ENCODE results near the gene VAT1.

DNA sequence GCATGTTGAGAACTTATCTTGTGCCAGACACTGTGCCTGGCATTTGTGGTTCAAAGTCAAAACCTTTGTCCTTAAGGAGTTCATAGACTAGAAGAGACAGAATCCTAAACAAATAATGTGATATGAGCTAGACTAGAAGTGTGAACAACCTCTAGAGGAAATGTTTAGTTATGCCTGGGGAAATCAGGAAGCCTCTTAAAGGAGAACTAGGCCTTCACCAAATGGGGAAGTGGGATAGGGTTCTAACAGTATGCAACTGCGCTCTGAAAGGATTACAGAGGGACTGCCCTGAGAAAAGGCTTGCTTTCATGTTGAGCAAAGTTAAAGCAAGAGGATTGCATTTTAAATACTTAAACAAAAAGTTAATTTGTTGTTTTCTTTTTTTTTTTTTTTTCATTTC, 37.0 kb downstream of the VAT1 start:
- TF ChIP-seq, protein P1, sequence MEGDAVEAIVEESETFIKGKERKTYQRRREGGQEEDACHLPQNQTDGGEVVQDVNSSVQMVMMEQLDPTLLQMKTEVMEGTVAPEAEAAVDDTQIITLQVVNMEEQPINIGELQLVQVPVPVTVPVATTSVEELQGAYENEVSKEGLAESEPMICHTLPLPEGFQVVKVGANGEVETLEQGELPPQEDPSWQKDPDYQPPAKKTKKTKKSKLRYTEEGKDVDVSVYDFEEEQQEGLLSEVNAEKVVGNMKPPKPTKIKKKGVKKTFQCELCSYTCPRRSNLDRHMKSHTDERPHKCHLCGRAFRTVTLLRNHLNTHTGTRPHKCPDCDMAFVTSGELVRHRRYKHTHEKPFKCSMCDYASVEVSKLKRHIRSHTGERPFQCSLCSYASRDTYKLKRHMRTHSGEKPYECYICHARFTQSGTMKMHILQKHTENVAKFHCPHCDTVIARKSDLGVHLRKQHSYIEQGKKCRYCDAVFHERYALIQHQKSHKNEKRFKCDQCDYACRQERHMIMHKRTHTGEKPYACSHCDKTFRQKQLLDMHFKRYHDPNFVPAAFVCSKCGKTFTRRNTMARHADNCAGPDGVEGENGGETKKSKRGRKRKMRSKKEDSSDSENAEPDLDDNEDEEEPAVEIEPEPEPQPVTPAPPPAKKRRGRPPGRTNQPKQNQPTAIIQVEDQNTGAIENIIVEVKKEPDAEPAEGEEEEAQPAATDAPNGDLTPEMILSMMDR (IDR thresholded peaks at IDR 0.05) = no peak
- TF ChIP-seq POLR2A (IDR thresholded peaks at IDR 0.05) (no peak), POLR2AphosphoS5 (IDR thresholded peaks at IDR 0.05) (no peak)

Data from prostate gland (tissue), 2 donors.